Activated CD8-positive, alpha-beta memory T cell treated with anti-CD3 and anti-CD28 coated beads, Interleukin-2, amount 50 U/mL, for 1 hour (primary cell): ENCODE data around the gene RUFY3.
"Not testable (repeated sequence)": the region's sequence is repeated elsewhere in the genome, so short reads cannot be mapped to it uniquely, and the experiment has no call there.

ENCODE experiments used
- DNase-seq: peaks from one replicate; pipeline ENCODE4 v3.0.0-alpha.2; 2020; ENCODE audit errors: extremely low read depth

The RUFY3 gene

GRCh38 chr4:70840631-70841030 is 118.9 kb downstream of the RUFY3 start:
- not testable (repeated sequence) for DNase-seq

GRCh38 chr4:70841211-70841610 is 119.4 kb downstream of the RUFY3 start:
- no peak for DNase-seq

GRCh38 chr4:70841951-70842350 is 120.2 kb downstream of the RUFY3 start:
- no peak for DNase-seq

GRCh38 chr4:70842761-70843435 is 121.1 kb downstream of the RUFY3 start:
- no peak for DNase-seq

- DNase-seq, result no peak
Measured at GRCh38 chr4:70844180-70844579, 122.4 kb downstream of the RUFY3 start.

GRCh38 chr4:70849291-70849690 is 127.5 kb downstream of the RUFY3 start:
- DNase-seq, result no peak

- no peak for DNase-seq
Measured at GRCh38 chr4:70855464-70855863, 133.7 kb downstream of the RUFY3 start.
